SKM-1 treated with dmso at 0.1 percent for 144 hours (cell line): Measurements from ENCODE around the gene PRICKLE1.
"Not testable (repeated sequence)": the region's sequence is repeated elsewhere in the genome, so short reads cannot be mapped to it uniquely, and the experiment has no call there.

Source experiments
- DNase-seq: peaks from one replicate; lab custom pipeline; 2025; ENCODE audit not compliant: unreplicated experiment; lab: John Stamatoyannopoulos, UW

PRICKLE1 gene

DNA sequence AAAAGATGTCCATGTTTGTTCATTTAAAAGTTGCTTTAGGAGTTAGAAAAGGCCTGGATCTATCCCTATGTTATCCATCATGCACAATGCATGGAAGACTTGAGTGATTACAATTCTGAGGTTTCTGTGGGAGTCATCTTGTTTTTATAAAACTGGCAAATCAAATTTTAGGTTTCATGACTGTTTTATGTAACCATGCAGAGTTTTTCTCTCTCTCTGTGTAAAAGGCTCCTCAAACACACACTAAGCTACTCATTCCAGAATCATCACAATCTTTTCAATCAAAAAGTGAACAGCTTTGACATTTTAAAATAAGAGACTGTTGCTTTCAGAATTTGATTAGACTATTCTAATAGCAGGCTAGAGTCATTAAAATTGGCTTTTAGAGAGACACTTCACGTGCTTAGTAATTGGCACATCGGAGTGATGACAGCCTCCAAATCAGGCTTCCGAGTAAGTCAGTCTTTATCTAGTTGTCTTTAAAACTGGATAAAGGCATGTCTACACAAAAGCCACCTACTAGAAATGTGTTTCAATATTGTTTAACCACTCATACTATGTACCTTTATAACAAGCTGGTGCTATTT is 31.9 kb downstream of the PRICKLE1 start:
- DNase-seq, result no peak

DNA sequence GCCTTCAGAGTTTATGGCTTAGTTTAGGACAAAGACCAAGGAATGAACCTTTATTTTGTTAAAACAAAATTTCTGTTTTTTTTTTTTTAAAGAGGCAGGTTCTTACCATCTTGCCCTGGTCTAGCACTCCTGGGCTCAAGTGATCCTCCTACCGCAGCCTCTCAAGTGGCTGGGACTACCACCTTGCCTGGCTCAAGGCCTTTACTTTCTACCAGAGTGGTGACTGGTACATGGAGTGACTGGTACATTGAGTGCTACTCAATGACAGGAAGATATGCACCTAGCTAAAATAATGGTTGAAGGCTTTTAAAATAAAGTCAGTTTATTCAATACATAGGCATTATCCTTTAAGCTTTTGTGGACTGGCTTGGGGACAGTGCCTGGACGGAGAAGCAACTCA is 32.6 kb downstream of the PRICKLE1 start:
- no peak for DNase-seq

DNA sequence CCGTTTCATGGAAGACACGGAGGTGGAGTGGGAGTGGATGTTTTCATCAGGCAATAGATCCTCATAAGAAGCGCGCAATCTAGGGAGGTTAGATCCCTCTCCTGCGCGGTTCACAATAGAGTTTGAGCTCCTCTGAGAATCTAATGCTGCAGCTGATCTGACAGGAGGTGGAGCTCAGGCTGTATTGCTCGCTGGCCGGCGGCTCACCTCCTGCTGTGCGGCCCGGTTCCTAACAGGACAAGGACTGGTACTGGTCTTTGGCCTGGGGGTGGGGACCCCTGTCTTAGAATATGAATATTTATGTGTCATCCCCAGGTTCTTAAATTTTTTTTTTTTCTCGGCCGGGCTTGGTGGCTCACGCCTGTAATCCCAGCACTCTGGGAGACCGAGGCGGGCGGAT is 36.7 kb downstream of the PRICKLE1 start:
- no peak for DNase-seq

DNA sequence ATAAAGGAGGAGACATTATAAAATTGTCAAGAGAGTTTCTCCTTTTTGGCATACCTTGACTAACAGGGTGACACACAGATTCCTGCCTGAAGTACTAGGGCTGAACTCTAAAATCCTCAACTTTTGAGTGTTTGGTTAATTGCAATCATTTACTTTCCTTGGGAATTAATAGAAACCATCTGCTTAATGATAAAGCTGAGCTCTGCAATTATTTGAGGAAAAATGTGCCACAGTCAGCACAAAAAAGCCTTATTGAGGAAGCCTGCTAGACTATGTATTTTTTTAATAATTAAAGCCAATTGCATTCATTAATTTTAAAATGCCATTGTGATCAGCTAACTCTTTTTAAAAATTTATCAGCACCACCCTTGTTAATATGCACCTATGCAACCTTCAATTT is 38.7 kb downstream of the PRICKLE1 start:
- DNase-seq, result no peak

DNA sequence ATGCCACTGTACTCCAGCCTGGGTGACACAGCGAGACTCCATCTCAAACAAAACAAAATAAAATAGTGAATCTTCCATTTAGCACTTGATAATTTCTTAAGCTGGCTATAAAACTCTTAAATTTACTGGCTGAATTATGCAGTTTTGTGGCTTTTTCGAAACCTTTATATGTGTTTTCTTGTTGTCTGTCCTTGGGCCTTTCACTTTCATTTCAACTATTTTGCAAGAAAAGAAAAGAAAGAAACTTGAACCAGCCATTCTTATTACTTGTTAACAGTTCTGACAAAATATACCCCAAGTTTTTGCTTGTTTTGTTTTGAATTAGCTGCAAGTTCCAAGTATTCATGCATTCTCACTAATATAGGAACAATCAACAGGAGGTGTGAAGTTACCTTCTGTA is 42.8 kb downstream of the PRICKLE1 start:
- no peak for DNase-seq

DNA sequence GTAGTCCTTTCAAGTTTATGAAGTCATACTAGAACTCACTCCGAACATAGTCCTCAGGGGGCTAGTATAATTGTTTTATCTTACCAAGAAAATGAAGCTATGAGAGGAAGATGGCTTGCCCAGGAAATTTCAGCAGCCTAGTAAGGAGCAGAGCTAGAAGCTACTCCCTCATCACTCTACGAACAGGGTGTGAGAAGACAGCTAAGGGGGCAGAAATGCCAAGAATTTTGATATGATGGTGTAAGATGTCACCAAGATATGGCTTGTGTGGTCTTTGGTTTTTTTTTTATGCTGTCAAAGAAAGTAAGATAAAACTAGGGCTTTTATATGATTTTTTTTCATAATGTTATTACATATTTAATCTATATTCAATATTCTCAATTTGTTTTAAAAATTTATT is 47.6 kb downstream of the PRICKLE1 start:
- DNase-seq, result no peak

DNA sequence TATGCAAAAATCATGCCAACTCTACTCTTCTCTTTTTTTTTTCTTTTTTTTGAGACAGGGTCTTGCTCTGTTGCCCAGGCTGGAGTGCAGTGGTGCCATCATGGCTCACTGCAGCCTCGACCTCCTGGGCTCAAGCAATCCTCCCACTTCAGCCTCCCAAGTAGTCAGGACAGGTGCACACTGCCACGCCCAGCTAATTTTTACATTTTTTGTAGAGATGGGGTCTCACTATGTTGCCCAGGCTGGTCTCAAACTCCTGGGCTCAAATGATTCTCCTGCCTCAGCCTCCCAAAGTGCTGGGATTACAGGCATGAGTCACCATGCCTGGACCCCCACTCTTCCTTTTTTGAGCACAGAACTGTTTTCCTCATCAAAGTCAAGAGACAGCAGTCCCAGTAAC is 48.2 kb downstream of the PRICKLE1 start:
- not testable (repeated sequence) for DNase-seq

DNA sequence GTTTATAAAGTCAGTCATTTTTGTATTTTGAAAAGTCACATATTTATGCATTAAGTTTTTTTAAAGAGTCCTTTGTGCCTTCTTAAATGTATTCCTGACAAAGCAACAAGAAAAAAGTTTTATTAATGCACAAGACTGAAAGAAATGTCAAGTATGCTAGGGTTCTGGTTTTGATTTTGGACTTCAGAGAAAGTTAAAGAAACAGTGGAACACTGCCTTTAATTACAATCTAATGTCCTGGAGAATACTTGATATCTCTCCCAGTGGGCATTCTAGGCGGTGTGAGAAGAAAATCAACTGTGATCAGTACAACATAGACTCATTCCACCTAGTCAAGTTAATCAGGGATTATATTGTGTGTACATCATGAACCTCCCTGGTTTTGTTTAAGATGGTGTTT is 49.9 kb downstream of the PRICKLE1 start:
- DNase-seq, result no peak

DNA sequence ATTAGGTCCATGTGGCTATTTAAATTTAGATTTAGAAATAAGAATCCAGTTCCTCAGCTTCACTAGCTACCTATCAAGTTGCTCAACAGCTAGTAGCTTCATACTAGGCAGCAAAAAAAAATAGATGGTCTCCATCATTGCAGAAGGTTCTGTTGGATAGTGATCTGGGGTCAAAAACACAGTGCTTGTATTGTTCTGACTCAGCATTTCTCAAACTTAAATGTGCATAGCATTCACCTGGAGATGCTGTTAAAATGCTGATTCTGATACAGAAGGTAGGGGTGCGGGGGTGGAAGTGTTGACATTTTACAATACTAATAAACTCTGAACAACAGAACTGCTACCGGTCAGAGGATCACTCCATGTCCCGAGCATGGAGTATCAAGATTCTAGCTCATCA is 51.3 kb downstream of the PRICKLE1 start:
- no peak for DNase-seq

DNA sequence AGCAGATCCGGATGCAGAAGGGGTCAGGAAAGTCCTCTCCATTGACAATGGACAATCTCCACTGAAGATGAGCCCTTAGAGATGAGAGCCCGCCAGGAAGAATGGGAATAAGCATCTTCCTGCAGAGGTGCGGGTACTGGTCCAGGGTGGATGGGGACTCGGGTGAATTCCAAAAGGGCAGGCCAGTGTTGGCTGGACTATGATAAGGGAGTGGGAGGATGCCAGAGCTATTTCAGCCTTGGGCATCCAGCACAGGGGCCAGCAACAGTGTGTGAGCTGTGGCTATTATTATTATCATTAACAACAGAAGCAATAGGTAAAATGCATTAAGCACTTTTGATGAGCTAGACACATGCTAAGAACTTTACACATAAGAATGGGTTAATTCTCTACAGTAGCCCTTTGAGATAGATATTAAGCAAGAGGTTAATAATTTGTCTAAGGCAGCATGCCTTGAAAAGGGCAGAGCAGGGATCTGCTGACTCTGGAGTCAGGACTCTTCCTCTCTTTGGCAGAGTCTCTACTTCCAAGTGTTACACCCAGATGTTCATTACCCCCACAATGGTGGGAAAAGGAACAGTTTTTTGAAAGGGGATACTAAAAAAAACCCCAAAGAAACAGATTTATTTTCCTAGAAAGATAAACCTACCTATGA is 55.2 kb downstream of the PRICKLE1 start:
- no peak for DNase-seq

DNA sequence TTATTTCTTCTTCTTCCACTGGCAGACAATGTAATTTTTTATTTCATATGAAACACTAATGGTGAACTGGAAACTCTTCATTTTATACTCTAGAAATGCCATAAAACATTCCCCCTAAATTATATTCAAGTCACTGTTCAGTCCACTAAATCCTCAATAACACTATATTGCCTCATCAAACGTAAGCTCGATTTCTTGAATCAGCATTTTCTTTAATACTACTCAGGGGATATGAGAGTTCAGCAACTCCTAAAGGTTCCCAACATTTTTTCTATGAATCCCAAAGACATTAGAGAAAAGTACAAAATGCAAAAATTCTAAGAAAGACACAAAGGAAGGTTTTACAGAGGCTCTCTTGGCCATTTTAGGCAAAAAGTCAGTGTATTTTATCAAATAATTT is 59.3 kb downstream of the PRICKLE1 start:
- no peak for DNase-seq

DNA sequence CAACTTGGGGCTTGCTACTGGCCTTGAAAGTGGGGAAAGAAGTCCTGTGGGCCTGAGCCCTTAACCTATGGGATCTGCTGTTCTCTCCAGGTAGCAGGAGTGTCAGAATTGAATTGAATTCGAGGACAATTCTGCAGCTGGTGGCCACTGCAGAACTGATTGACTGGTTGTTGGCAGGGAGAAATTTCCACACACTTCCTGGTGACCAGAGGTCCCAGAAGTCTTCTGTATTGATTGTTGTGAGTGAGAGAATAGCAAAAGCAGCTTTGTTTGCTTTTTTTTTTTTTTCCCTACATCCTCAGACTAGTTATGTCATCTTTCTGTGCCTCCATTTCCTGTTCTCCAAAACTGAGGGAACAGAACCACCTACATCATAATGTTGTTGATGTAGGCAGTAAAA is 64.1 kb downstream of the PRICKLE1 start:
- no peak for DNase-seq

DNA sequence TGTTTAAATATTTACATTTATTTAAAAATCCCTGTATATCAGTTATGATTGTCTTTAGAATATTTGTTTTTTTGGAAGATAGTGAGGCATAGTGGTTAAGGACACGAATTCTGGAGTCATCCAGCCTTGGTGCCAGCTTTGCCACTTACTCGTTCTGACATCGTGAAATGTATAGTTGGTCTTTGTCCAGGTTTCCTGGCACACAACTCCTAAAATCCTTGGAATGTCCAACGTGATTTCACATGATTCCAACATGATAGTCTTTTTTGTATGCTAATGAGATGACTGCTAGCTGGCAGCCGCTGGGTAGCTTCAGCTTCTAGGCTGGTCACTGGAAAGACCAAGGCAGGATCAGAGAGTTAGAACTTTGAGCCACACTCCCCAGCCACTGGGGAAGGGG is 64.8 kb downstream of the PRICKLE1 start:
- DNase-seq, result no peak

DNA sequence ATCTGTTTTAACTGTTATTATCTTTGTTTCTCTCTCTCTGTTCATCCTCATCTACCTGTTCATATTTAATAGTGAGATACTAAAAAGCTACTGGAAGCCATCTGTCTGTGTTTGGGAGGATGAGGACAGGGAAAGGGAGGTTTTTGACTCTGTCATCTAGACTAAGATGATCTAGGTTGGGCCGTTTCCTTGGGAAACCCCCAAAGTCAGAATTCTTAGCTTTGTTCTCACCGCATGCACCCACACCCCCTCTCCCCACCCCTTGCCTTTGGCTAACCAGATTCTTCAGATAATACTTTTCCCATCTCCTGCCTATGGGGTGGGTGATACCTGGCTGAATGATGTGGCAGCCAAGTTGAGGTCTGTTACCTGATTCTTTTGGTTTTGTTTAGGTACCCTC is 73.0 kb downstream of the PRICKLE1 start:
- no peak for DNase-seq

DNA sequence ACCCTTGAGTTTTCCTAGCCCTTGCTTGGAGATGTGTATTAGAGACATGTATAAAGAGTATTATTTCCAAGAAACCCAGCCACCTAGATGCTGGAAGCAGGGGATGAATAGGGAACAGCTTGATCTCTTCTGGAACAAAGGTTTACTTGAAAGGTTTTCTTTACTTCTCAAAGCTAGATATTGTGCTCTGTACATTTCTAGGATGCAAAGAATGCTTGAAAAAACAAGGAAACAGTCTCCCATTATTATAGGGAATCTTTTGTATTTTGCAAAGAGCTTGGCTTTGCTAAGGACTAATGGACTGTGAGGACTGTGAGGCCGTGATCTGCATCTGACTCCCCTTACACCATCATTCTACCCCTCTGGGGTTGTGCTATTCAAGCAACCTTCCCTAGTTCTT is 77.9 kb downstream of the PRICKLE1 start:
- DNase-seq, result no peak

DNA sequence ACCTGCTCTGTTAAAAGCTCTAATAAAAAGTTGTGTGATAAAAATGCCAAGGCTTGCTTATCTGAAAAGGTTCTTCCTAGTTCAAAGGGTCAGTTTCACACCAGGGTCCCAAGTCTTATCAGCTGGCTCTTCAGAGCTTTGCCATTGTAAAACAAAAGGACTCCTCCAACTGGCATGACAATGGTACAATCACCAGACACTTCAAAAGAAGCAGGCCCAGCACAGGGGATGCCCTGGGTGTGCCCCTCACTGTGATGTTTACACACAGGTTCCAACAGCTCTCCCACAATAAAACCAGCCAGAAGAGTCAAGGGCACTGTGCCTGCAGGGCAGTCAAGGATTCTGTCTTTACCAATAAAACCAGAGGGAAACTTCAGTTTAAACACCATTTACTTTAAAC is 78.7 kb downstream of the PRICKLE1 start:
- no peak for DNase-seq

DNA sequence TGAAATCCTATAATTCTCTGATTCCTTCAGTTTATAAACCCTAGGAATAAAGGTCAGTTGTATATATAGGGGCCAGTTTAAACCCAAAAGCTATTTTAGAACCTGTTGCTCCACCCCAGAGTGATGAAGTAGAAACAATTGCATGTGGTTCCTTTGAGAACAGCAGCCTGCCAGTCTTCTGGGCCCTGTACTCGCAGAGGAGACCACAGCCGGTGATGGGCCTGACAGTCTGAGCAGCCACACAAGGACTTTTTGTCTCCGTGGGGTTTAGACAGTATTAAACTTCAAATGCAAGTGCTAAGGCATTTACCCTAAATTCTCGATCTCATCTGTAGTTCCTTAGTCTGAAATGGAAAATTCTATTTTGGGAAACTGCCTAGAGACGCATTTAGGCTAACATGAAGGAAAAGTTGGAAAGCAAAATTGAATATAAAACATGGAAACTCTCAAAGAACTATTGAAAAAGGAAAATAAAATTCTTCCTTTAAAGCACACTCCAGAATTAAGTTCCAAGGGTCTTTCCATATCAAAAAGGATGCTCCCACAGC is 80.6 kb downstream of the PRICKLE1 start:
- DNase-seq, result no peak

DNA sequence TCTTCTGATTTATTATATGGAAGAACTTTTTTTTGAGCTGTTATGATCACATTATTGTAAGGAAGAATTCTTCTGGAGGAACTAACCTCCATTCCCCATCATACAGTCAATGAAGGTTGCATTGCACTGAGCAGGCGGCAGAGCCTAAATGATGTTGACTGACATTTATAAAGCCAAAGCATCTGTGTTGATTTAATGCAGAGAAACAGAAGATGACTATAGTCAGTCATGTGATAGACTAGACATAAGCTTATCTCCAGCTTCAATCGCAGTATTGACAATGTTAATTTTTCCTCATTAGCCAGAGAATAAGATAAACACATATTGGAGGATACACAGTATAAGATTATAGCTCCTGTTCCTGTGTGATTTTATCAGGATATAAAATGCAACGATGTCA is 82.0 kb downstream of the PRICKLE1 start:
- no peak for DNase-seq

DNA sequence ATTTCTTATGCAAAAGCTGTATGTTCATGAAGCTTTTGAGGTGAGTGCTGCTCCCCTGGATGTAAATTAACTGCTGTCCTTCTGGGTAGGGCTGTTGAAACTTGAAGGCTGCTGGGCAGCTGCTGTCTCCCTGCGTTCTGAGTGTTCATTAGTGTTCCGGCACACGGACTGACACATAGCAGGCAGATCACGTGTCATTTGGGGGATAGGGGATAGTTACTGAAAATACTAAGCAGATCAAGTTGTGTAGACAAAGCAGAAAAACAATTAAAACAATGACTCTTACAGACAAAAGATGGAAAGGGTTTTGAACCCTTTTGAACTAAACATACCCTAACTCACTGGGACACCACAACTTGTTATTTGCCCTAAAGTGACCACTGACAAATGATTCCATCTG is 82.5 kb downstream of the PRICKLE1 start:
- DNase-seq, result no peak

DNA sequence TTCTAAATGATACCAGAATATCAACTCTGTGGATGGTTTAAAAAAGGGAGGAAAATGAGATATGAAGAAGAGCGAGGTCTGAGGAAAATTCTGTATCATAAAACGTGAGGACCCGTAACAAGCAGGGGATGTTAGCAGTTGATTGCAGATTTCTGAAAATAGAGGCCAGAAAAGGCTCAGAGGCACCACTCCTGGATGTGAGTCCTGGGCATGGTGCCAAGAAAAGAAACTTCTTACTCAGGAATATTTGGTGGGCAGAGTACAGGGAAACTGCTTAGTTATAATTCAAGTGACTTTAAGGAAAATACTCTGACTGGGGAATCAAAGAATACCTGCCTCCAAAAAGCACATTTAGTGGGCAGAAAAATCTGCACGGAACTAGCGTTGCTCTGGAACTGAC is 85.5 kb downstream of the PRICKLE1 start:
- DNase-seq, result no peak

DNA sequence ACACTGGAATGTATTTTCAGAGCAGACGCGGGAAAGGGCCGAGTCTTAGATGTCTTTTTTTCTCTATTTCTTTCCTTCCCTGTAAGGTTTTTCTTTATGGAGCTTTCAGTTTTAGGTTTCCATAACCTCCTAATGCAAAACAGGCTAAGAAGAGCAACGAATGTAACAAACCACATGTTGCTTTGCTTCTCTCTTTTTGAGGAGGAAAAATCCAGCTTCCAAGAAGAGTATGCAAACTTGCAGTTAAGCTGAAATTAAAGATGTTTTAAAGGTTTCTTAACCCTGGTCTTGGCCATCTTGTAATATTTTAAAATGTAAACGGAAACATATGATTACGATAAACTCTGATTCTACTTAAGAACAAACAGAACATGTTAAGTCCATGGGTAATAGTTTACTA is 86.9 kb downstream of the PRICKLE1 start:
- DNase-seq, result no peak

DNA sequence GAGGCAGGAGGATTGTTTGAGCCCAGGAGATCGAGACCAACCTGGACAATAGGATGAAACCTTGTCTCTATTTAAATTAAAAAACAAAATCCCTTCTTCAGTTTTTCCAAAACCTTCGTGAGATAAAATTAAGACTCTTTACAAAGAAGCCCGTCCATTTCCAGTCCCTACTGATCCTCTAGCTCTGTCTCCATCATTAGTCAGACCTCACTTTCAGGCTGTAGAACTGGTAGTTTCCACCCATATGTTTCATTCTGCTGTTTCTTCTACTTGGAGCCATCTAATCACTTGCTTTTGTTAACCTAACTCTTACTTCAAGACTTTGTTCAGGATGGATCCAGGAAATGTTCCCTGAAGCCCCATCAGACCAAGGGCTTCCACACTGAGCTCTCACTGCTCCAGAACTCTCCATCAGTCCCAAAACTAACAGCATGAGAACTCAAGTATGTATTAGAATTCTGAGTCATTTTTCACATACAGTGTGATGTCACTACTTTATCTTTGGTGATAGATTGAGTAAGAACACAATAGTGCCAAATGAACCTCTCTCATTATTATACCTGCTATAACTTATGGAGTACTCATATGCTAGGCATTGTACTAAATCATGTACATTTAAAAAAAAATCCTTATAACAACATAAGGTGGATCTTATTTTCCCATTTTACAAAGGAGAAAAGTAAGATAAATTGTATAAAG is 90.8 kb downstream of the PRICKLE1 start:
- no peak for DNase-seq
